OCI-LY7 (cell line): ENCODE results near the gene RPS27A. TPM values are rescaled to one million over a fixed set of nuclear protein-coding genes. Genes with fewer than 3 reads are reported as not detected.

Experiments
- total RNA-seq, 2 experiments: library from RNA; depleted of rRNA in 1 of 2; stranded (reverse); fragments of >200 nt in 1 of 2; shearing (Covaris generic) in 1 of 2; gene quantifications; 2 replicates each; pipeline ENCODE4 v1.2.3, GENCODE V29; 2014 to 2022

The RPS27A gene
- total RNA-seq, 2 experiments from 2014 or later: 1,456 to 1,716 TPM

Other genes with a start within 250 kb of the RPS27A start
- gene RTN4, start 182.2 kb upstream of the RPS27A start, total RNA-seq (2014; rRNA removed; shearing (Covaris generic)): 27.5 and 36.5 TPM in 2 replicates
- gene RTN4, start 182.2 kb upstream of the RPS27A start, total RNA-seq (2022): 74.1 and 75.2 TPM in 2 replicates
- gene CLHC1, start 395 bp upstream of the RPS27A start, total RNA-seq (2014; rRNA removed; shearing (Covaris generic)): 12.4 and 28.5 TPM in 2 replicates
- gene CLHC1, start 395 bp upstream of the RPS27A start, total RNA-seq (2022): 28.5 and 32.1 TPM in 2 replicates
- 33.5 and 41.4 TPM in 2 replicates for gene MTIF2, start 36.5 kb downstream of the RPS27A start, total RNA-seq (2014; rRNA removed; shearing (Covaris generic))
- gene MTIF2, start 36.5 kb downstream of the RPS27A start, total RNA-seq (2022): 44.3 and 47.1 TPM in 2 replicates
- 98.4 and 109 TPM in 2 replicates for gene CCDC88A, start 187.2 kb downstream of the RPS27A start, total RNA-seq (2014; rRNA removed; shearing (Covaris generic))
- gene CCDC88A, start 187.2 kb downstream of the RPS27A start, total RNA-seq (2022): 110 and 132 TPM in 2 replicates